SK-N-SH treated with all-trans-retinoic acid at 6 μM for 48 hours (cell line): ENCODE data around the gene LAGE3.

ENCODE experiments used
- BACH2 ChIP-seq: fragments of 250-450 bp; sonication (Bioruptor Pico); IDR thresholded peaks from 2 replicates; pipeline ENCODE4 v1.9.0; 2021; ENCODE audit warnings: mild to moderate bottlenecking, borderline replicate concordance
- TSHZ2 ChIP-seq: fragments of 250-450 bp; sonication (Bioruptor Pico); IDR thresholded peaks from 2 replicates; pipeline ENCODE4 v1.5.0; 2020; ENCODE audit warnings: mild to moderate bottlenecking, moderate library complexity
- ZFP3 ChIP-seq: fragments of 250-450 bp; sonication (Bioruptor Pico); IDR thresholded peaks from 2 replicates; pipeline ENCODE4 v1.5.0; 2020; ENCODE audit warnings: mild to moderate bottlenecking, moderate library complexity
- ZFP30 ChIP-seq: fragments of 450-650 bp; formaldehyde crosslinking; IDR thresholded peaks from 2 replicates; pipeline ENCODE4 v1.5.0; 2022; ENCODE audit warnings: mild to moderate bottlenecking, moderate library complexity

- no peak for TF ChIP-seq ZFP3 (CRISPR knock-in tag)
- TF ChIP-seq TSHZ2 (CRISPR knock-in tag), result no peak
- no peak for TF ChIP-seq ZFP30
- TF ChIP-seq BACH2 (CRISPR knock-in tag), result no peak
Measured at GRCh38 chrX:154476821-154477220, 2.3 kb downstream of the LAGE3 start.
